NCI-H2227 (cell line): ENCODE data around the gene COL16A1.

Experiments
- DNase-seq: peaks from one replicate; lab custom pipeline; 2025; ENCODE audit not compliant: unreplicated experiment; lab: John Stamatoyannopoulos, UW

Gene COL16A1

DNA sequence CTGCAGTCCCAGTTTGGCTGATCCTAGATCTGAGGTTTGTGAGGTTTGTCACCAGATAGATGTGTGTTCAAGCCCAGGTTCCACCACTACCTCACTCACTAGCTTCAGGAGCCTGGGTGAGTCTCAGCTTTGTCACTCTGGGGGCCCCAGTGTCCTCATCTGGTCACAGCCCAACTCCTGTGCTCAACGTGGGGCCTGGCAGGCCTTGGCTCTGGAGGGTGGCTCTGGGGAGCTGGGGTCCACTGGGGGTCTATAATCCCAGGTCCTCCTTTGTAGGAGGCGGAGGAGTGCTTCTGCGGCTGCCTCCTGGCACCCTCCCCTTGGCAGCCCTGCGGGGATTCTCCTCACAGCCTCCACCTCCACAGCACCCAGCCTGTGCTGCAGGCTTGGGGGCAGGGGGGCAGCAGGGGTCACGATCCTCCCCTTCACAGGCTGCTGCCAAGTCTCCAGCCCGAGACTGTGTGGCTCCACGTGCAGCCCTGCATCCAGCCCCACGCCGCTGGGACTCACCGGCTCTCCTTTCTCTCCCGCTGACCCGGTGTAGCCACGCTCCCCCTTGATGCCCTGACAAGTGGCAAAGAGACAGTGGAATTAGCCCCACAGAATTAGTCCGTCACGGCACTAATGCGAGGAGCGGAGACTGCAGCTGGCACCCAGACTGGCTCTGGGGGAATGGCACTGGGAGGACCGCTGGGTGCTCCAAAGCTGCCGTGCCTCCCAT, 36.6 kb downstream of the COL16A1 start:
- no peak for DNase-seq

DNA sequence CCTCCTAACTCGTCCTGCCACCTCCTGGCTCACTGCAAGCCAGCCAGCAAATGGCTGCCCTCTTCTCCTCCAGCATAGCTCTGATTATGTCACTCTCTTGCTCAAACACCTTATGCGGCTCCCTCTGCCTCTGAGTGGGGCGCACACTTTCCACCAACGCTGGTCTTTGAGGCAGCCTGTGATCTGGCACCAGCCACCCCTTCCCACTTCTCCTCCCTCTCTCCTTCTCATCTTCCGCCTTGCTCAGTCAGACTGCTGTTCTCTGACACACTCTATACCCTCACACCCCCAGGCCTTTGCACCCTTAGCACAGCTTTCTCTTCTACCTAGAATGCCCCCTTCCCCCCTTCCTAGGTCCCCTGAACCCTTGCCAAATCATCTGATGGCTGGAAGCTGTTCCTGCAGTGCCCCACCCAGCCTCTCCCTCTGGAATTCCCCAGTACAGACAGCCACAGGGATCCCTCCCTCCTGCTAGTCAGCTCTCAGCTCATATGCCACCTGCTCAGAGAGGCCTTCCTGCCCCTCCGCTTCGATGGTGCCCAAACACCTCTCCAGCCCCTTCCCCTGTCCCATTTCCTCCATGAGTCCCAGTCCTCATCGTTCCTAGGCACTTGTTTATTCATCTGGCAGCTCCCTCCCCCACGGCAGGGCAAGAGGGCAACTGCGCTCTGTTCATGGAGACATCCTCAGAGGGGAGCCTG, 37.4 kb downstream of the COL16A1 start:
- no peak for DNase-seq

DNA sequence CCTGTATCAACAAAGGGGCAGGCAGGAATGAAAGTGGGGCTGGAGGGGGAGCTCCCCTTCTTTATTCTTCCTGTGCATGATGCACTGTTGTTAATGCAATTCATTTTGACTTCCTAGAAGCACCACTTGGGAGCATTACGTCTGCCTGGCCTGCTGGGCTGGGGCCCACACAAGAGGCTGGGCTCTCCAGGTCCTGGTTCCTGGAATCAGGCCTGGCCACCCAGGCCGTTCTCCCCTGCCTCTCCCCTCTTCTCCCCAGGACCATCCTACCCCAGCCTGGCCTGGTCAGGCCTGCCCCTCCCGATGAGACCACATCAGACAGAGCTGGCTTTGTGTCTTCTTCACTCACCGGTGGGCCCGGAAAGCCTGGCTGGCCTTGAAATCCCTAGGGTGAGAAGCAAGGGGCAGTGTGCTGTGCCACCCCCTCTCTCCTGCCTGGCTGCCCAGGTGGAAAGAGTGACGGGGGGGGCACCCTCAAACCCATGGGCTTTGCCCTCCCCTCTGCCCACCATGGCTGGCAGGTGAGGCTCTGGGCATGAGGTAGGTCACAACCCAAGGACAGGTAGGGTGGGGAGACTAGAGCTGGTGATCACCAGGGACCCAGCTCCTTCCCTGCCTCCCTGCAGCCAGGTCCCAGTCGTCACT, 38.5 kb downstream of the COL16A1 start:
- DNase-seq, result no peak

DNA sequence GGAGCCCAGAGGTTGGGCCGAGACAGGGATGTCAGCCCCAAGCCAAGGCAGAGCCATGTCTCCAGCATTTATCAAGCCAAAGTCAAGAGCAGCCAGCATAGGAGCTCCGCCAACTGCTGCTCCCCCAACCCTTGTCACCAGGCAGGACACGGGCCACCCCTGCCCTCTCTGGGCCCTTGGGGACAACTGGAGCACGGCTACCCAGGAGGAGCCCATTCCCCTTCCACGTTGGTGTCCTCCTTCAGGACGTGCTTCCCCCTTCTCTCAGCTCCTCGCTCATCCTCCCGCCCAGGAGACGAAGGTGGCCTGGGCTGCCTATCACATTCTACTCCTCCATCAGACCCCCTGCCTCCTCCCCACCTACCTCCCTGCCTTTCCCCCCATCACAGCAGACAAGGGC, 39.3 kb downstream of the COL16A1 start:
- no peak for DNase-seq

DNA sequence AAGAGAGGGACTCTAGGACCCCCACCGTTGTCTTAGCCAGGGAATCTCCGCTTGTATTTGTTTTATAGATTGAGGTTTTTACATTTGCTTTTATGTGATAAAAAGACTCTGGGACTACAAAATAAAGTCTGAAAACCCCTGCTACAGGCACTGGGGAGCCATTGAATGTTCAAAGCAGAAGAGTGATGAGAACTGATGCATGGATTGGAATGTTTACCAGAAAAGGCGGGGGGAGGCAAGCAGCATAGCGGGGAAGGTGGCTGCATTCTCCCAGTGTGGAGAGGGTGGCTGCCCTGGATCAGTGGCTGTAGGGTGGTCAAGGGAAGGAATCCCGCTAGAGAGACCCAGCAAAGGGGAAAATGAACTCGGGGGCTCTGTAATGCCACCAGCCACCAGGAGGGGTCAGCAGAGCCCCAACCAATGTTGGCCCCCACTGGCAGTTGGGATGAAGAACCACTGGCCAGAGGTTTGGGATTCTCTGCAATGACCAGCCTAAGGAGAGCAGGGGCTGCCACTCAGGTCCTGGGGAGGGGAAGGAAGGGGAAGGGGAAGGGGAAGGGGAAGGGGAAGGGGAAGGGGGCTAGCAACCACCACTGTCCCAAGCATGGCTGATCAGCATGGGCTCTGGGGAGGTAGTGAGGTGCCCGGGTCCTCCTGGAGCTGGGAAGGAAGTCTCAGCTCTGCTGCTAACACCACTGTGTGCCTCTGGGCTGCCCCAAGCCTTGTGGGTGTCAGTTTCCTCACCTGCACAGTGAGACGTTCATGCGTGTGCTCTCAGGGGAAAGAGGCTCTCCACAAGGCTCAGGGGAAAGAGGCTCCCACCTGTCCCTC, 40.0 kb downstream of the COL16A1 start:
- peak; percentile 67 for DNase-seq

DNA sequence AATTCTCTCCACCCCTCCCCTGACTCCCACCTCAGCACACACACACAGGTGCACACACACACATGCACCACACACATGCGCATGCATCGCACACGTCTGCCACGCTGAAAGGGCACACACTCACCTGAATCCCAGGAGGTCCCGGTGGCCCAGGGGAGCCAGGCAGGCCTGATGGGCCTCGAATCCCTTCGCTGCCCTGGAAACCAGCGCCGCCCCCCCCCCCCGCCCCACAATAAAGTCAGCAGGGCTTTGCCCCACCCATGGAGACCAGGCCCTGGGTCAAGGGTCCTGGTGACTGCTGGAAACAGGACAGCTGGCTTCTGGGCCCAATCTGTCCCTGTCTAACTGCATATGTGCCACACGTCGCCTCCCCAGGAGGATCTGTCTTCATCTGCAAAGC, 41.4 kb downstream of the COL16A1 start:
- DNase-seq, result no peak

DNA sequence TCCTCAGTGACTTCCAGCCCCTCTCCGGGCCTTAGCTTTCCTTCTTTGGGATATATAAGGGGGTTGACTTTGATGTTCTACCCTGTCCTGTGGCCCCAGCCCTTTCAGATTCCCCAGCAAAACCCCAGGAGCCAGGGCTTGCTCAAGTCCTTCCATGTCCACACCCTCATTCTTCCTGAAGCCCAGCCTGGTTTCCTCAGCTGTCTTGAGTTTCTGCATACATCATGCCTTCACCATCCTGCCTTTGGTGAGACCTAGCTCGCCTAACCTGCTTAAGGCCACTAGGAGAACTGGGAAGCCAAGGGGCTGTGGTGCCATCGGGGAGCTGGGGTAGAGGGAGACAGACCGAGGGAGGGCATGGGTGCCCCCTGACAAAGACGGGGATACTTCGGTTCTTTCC, 42.0 kb downstream of the COL16A1 start:
- DNase-seq, result no peak

DNA sequence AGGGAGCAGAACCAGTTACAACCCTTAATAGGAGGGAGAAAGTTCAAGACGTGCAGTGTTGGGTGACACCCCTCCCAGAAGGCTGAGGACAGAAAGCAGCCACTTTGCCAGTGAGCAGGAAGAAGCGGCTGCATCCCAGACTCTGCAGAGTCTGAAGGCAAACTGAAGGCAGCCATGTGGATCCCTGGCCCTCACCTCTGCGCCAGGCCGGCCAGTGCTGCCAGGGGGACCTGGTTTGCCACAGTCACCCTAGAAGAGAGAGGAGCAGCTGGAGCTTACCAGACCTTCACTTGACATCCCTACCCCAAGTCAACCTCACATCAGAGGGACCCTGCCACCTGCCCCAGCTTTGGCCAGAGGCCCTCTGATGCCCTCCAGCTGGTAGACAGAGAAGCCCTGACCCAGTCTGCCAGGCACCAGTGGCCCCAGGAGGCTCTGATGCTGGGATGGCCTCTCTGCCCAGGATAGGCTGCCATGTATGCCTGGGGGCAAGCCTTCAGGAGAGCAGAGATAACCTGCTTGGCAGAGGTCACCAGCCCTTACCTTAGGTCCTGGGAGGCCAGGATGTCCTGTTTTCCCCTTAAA, 42.9 kb downstream of the COL16A1 start:
- DNase-seq, result no peak

DNA sequence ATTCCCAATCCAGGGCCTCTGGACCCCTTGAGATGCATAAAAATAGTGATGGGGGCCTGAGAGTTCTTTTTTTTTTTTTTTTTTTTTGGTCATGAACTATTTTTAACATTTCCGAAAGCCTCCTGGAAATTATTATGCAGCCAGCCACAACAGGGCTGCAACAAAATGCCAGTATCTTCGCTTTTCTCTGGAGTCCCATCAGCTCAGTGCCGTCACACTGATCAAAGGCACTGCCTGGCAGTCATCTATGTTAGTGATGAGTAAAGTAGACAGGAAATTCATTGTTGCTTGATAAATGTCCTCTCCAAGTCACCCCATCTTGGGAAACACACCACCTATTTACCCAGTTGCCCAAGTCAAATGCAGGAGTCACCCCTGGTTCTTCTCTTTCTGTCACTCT, 43.9 kb downstream of the COL16A1 start:
- no peak for DNase-seq

DNA sequence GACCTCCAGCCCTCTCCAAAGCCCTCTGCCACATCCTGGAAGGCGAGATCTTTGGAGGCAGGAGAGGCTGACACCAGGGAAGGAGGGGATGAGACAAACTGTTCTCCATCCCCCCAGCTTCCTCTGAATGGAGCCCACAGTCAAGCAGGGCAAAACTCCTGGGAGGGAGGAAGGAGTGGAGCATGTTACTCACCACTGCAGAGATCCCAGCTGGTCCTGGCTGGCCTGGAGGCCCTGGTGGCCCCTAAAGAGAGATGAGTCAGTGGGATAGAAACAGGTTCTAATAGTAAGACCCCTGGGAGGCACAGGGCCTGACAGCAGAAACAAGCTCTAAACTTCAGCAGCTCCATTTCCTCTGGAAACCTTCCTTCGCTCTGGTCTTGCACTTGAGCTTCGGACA, 45.1 kb downstream of the COL16A1 start:
- no peak for DNase-seq

DNA sequence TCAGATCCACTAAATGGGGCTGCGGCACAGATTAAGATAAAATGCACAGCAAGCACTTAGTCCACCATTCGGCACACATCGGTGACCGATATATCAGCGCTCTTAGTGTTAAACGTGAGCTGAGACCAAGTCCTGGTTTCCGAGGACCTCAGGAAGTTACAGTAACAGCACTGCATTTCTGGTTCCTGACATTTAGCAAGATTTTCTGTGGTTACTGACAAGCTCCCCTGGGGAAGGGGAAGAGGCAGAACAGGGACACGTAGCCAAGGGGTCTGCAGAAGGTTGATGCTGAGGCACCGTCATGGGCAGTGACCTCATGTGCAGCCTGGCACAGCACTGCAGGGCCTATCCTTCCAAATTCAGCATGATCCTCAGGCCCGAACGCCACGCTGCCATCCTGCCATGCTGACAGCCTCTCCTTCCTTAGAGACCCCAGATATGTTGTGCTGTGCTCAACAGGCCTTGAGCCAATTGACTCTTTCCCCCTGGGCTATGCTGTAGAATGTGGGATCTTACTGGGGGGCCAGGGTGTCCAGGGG, 45.8 kb downstream of the COL16A1 start:
- no peak for DNase-seq

DNA sequence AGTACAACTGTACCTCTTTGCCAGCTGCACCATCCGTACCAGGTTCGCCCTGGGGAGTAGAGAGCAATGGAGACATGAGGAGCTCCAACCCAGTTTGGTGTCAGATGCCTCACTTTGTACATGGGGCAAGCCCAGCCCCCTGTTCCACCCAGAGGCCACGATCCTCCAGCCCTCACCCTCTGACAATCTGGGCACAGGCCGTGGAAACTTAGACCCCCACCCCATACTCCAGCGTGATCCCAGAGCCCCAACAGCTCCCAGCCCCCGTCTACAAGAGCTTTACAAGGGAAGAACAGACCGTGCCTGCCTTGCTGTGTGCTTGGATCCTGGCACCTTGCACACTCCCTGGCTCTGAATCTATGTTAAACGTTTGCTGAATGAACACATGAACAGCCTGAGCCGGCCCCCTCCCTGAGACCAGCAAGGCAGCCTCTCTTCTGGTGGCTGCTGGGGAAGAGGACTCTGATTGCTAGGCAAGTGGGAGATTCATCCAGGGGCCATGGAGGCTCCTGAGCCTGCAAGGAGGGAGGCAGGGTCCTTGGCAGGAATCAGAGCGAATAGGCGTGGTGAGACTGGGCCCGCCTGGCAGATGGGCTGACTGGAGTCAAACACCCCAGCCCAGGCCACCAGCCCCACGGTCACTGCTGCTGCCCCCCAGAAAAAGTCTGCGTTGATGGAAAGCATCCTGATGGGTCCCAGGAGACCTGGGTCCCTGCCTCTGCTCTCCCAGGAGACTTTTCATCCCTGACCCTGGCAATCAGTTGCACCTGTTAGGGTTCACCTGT, 46.6 kb downstream of the COL16A1 start:
- no peak for DNase-seq

DNA sequence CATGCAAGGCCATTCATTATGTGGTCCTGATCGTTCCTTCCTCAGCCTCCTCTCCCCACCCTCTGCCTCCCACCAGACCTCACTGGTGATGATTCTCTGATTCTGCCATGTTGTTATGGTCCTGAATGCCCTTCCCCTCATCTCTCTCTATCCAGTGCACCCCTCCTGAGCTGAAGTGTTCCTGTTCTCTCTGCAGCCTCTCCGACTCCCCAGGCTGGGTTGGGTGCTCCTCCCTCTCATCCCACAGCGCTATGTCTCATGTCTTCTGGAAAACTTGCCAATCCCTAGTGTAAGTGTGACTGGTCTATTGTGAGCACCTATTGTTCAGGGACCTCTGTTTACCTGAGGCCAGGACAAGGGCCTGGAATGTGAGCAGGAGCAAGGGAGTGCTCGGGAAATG, 48.1 kb downstream of the COL16A1 start:
- DNase-seq, result no peak

DNA sequence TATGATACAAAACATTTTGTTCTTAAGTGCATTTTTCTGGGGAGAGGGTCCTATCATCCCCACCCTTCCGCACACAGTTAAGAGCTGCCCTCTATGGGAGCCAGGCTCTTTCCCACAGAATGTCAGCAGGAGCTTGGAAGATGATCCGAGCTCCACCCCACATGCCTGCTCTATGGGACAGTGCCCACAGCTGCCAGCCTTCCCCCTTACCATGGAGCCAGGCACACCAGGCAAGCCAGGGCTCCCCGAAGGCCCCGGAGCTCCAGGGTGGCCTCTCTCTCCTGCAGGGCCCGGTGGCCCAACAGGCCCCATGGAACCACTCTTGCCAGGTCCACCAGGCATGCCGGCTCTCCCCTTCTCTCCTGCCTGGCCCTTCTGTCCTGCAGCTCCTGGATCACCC, 48.7 kb downstream of the COL16A1 start:
- DNase-seq, result no peak

DNA sequence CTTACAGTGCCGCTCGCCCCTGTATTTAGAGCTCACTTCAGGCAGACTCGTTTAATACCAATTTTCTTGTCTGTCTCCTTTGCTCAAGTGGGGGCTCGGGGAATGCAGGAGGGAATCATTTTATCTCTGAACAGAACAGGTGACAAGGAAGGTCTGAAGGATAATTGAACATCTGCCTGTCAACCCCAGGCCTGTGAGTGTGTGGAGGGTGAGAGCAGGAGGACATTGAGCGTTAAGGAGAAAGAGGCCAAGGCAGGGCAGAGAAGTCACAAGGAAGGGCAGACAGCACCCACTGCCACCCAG, 49.4 kb downstream of the COL16A1 start:
- peak; percentile 79 for DNase-seq

DNA sequence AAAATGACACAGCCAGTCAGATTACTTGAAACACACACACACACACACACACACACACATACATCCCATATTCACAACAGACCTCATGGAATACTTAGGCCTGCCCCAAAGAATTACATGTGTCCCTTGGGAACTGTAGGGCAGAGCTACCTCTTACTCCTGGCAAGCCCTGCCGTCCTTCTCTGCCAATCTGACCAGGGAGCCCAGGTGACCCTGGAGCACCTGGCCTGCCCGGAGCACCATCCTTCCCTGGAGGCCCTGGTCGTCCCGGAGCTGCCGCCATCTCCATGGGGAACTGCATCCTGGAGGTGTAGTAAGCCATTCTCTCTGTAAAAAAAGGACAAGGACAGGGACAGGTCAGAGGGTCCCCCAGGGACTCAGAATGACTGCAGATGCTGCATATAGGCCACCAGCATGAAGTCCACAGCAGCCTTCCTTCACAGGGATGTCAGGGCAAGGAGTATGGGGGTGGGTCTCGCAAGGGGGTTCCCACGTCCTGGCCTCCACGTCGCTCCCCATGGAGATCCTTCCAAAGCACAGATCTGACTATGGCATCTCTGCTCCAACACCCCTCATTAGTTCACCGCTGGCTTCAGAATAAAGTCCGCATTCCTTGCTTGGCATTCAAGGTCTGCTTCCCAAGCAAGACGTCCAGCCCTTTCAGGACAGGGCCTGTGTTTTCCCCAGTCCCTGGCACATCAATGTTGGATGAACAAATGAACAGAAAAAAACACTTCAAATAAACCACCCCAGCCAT, 49.9 kb downstream of the COL16A1 start:
- no peak for DNase-seq

DNA sequence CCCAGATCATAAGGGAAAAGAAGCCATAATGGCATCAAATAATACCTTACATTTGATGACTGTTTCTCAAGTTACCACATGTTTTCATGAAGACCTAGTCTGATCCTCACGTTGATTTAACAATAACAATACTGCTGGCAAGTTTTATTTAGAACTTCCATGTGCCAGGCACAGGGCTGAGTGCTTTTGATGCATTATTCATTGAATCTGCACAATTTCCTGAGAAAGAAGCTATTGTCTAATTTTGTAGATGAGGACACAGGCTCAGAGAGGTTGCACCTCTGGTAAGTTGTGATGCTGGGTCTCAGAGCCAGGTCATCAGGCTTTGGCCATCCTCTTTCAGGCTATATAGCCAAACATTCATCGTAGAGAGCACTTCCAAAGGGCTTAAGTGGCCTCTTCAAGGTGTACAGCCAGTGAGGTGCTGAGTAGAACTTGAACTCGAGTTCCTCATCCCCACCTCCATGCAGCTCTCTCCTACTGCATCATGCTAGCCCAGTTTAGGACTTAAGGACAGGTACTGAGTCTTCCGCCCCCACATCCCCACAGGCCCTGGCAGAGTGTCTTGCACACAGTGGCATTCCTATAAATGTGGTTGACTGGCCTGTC, 50.8 kb downstream of the COL16A1 start:
- no peak for DNase-seq

DNA sequence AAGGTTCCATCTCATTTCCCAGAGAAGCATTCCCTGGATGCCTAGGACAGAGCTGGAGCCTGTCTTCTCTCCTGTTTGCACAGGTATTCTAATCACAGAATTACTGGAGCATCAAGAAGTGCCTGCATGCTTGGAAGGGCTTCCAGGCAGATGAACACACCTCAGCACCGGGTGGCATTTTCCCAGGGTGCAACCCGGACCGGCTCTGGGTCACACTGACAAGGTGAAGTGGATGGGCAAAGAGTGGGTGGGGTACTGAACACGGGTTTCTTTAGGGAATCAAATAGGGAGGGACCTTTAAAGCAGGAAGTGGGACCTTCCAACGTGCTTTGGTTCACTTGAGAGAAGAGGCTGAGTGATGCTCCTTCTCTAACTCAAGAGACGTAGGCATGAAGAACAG, 52.1 kb downstream of the COL16A1 start:
- DNase-seq, result no peak

DNA sequence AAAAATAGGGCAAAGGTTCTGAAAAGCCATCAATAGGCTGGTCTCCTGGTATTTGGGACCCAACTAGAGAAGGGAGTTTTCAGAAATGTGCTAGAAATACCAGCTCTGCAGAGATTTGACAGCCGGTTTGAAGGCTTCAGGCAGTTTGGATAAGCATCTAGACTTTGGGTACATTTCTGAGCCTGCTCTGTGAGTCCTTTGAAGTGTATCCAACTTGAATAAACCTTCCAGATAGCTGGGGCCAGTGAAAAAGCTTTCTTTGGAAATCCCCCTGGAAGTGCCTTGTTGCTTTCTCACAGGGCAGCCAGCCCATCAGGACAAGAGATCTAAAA, 52.8 kb downstream of the COL16A1 start:
- DNase-seq, result no peak
